Measurements from ENCODE around the gene RASL11A. TPM values are rescaled to one million over a fixed set of nuclear protein-coding genes. Genes with fewer than 3 reads are reported as not detected.

The RASL11A gene
- total and polyA plus RNA-seq, 2 of the 13 experiments (the other 11 are each of a cell fraction or from before 2014, with no cell fraction given) = 3.0 to 4.1 TPM

DNA sequence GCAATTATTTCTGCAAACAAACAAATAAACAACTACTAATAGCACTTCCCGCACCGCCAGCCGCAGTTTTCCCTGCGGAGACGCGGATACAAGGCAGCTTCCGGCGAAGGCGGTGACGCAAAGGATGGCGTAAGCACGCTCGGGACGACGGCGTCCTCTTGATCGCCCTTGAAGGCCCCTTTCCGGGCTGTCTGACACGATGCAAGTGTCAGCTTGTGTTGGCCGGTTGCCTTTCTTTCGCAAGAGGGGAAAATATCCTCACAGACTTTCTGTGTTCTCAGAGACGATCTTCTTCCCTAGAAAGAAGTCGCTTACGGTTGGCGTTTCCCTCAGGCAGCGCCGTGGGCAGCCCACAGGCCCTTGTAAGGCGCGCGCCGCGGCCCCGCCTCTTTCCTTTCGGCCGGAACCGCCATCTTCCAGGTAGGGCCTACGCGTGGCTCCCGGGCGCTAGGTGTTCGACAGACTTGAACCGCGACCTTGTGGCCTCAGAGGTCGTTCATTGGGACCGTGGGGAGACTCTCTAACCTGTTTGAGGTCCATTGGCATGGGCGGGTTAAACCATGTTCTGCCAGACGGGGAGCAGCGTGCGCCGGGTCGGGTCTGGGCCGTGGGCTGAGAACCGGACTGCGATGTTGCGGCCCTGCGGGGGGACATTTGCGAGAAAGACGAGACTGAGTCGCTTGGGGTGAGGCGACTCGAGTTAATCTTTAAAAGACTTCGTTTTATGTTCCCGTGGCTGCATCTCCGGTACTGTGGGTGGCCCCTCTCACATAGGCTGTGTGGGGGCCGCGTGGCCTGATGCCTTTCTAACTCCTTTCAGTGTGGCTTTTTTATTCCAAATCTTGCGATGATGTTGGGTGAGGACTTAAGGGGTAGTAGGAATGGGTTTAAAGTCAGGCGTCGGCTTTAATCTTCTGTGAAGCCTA is 19.2 kb upstream of the RASL11A start, which contains the start of gene RPL21 (continued):
- TF ChIP-seq HNF4G (IDR thresholded peaks at IDR 0.05; ENCODE audit: borderline replicate concordance, low read depth, low read length) (no peak), HNF4G (CRISPR knock-in tag; IDR thresholded peaks at IDR 0.05; ENCODE audit: borderline replicate concordance, low read depth) (no peak), ZFP36 (IDR thresholded peaks at IDR 0.05; ENCODE audit: borderline replicate concordance, low read depth, low read length, partially characterized antibody) (no peak), PRMT3 (CRISPR knock-in tag; IDR thresholded peaks at IDR 0.05; ENCODE audit: borderline replicate concordance, low read depth) (0 out of 2 replicates have a peak, but pooled peaks have one; percentile 42), ZNF7 (CRISPR knock-in tag; IDR thresholded peaks at IDR 0.05) (peak; percentile 12; the same call in 1 of the 2 replicates), ZNF552 (CRISPR knock-in tag; IDR thresholded peaks at IDR 0.05; ENCODE audit: borderline replicate concordance) (0 out of 2 replicates have a peak, but pooled peaks have one; percentile 78), CBFB (CRISPR knock-in tag; IDR thresholded peaks at IDR 0.05) (peak; percentile 50; the same call in 1 of the 2 replicates), SMARCE1 (IDR thresholded peaks at IDR 0.05; ENCODE audit: borderline replicate concordance) (no peak), SAP130 (CRISPR knock-in tag; IDR thresholded peaks at IDR 0.05; ENCODE audit: low read depth) (peak; percentile 86), TOE1 (CRISPR knock-in tag; IDR thresholded peaks at IDR 0.05) (no peak), SRSF4 (IDR thresholded peaks at IDR 0.05; ENCODE audit: low read depth, low read length, poor library complexity, severe bottlenecking) (no peak), NCOA2 (CRISPR knock-in tag; IDR thresholded peaks at IDR 0.05) (peak; percentile 35; the same call in 1 of the 2 replicates), ZNF274 (CRISPR knock-in tag; IDR thresholded peaks at IDR 0.05) (peak; percentile 94), EED (CRISPR knock-in tag; IDR thresholded peaks at IDR 0.05) (no peak), TARDBP (CRISPR knock-in tag; IDR thresholded peaks at IDR 0.05) (peak; percentile 78), ZNF383 (CRISPR knock-in tag; IDR thresholded peaks at IDR 0.05; ENCODE audit: borderline replicate concordance) (no peak), ZNF788 (CRISPR knock-in tag; IDR thresholded peaks at IDR 0.05; ENCODE audit: borderline replicate concordance) (no peak; the same call in 1 of the 2 replicates)
- TF ChIP-seq, protein P1, sequence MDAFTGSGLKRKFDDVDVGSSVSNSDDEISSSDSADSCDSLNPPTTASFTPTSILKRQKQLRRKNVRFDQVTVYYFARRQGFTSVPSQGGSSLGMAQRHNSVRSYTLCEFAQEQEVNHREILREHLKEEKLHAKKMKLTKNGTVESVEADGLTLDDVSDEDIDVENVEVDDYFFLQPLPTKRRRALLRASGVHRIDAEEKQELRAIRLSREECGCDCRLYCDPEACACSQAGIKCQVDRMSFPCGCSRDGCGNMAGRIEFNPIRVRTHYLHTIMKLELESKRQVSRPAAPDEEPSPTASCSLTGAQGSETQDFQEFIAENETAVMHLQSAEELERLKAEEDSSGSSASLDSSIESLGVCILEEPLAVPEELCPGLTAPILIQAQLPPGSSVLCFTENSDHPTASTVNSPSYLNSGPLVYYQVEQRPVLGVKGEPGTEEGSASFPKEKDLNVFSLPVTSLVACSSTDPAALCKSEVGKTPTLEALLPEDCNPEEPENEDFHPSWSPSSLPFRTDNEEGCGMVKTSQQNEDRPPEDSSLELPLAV (CRISPR knock-in tag; conservative IDR thresholded peaks at IDR 0.05; ENCODE audit: low read depth) = no peak
- TF ChIP-seq, protein P2, sequence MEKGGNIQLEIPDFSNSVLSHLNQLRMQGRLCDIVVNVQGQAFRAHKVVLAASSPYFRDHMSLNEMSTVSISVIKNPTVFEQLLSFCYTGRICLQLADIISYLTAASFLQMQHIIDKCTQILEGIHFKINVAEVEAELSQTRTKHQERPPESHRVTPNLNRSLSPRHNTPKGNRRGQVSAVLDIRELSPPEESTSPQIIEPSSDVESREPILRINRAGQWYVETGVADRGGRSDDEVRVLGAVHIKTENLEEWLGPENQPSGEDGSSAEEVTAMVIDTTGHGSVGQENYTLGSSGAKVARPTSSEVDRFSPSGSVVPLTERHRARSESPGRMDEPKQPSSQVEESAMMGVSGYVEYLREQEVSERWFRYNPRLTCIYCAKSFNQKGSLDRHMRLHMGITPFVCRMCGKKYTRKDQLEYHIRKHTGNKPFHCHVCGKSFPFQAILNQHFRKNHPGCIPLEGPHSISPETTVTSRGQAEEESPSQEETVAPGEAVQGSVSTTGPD (CRISPR knock-in tag; IDR thresholded peaks at IDR 0.05) = 0 out of 2 replicates have a peak, but pooled peaks have one; percentile 29
- TF ChIP-seq, protein P3, sequence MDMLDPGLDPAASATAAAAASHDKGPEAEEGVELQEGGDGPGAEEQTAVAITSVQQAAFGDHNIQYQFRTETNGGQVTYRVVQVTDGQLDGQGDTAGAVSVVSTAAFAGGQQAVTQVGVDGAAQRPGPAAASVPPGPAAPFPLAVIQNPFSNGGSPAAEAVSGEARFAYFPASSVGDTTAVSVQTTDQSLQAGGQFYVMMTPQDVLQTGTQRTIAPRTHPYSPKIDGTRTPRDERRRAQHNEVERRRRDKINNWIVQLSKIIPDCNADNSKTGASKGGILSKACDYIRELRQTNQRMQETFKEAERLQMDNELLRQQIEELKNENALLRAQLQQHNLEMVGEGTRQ (IDR thresholded peaks at IDR 0.05; ENCODE audit: low read depth, low read length) = no peak
- TF ChIP-seq, protein P3 (CRISPR knock-in tag; IDR thresholded peaks at IDR 0.05; ENCODE audit: borderline replicate concordance) = peak; percentile 43; the same call in 1 of the 2 replicates
- TF ChIP-seq, protein P4, sequence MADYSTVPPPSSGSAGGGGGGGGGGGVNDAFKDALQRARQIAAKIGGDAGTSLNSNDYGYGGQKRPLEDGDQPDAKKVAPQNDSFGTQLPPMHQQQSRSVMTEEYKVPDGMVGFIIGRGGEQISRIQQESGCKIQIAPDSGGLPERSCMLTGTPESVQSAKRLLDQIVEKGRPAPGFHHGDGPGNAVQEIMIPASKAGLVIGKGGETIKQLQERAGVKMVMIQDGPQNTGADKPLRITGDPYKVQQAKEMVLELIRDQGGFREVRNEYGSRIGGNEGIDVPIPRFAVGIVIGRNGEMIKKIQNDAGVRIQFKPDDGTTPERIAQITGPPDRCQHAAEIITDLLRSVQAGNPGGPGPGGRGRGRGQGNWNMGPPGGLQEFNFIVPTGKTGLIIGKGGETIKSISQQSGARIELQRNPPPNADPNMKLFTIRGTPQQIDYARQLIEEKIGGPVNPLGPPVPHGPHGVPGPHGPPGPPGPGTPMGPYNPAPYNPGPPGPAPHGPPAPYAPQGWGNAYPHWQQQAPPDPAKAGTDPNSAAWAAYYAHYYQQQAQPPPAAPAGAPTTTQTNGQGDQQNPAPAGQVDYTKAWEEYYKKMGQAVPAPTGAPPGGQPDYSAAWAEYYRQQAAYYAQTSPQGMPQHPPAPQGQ (CRISPR knock-in tag; IDR thresholded peaks at IDR 0.05; ENCODE audit: borderline replicate concordance) = no peak
